SU-DHL-6 (cell line): ENCODE measurements around the gene DIS3L2.

Source experiments
- CTCF ChIP-seq: fragments of 200-600 bp; sonication (generic); IDR thresholded peaks from one replicate; pipeline ENCODE4 v1.5.1; 2017; ENCODE audit warnings: antibody characterized with exemption, mild to moderate bottlenecking, low read length, moderate library complexity; ENCODE audit not compliant: insufficient read depth, poor library complexity, severe bottlenecking
- EZH2phosphoT487 ChIP-seq: fragments of 200-600 bp; sonication (generic), shearing (Covaris generic); conservative IDR thresholded peaks from 2 replicates; pipeline ENCODE4 v1.6.1; 2018; ENCODE audit warnings: mild to moderate bottlenecking, antibody characterized with exemption, low read length, moderate library complexity, mixed read lengths

GRCh38 chr2:231920795-231921194, 40.7 kb upstream of the DIS3L2 start:
- no peak for TF ChIP-seq CTCF
- no peak for TF ChIP-seq EZH2phosphoT487
